Osteocyte (in vitro differentiated cells): Measurements from ENCODE around the gene RFX4. TPM values are rescaled to one million over a fixed set of nuclear protein-coding genes. Genes with fewer than 3 reads are reported as not detected.

Experiments used
- DNase-seq: peaks from one replicate; pipeline ENCODE4 v3.0.0; 2021; ENCODE audit warnings: mixed read lengths; ENCODE audit not compliant: unreplicated experiment; ENCODE audit errors: extremely low spot score
- H3K27ac Mint-ChIP-seq: one replicate; pipeline ENCODE4 v1.8.0; 2021; ENCODE audit warnings: mild to moderate bottlenecking, mixed read lengths; ENCODE audit not compliant: unreplicated experiment
- H3K27me3 Mint-ChIP-seq: one replicate; pipeline ENCODE4 v1.8.0; 2021; ENCODE audit warnings: mixed read lengths; ENCODE audit not compliant: unreplicated experiment
- H3K36me3 Mint-ChIP-seq: one replicate; pipeline ENCODE4 v1.8.0; 2021; ENCODE audit warnings: mixed read lengths; ENCODE audit not compliant: unreplicated experiment
- H3K4me1 Mint-ChIP-seq: one replicate; pipeline ENCODE4 v1.8.0; 2021; ENCODE audit warnings: mixed read lengths; ENCODE audit not compliant: unreplicated experiment
- H3K4me3 Mint-ChIP-seq: one replicate; pipeline ENCODE4 v1.8.0; 2021; ENCODE audit warnings: mild to moderate bottlenecking, moderate library complexity, mixed read lengths; ENCODE audit not compliant: unreplicated experiment
- H3K9me3 Mint-ChIP-seq: one replicate; pipeline ENCODE4 v1.8.0; 2021; ENCODE audit warnings: mixed read lengths; ENCODE audit not compliant: unreplicated experiment
- total RNA-seq: library from RNA; stranded (reverse); gene quantifications from 2 replicates; pipeline ENCODE4 v1.2.1, GENCODE V29; 2021
- TF ChIP-seq, protein P1 (sequence below): fragments of 200-600 bp; sonication (generic); IDR thresholded peaks from 2 replicates; pipeline ENCODE4 v1.5.0; 2021; ENCODE audit warnings: antibody characterized with exemption, mild to moderate bottlenecking, moderate library complexity

Gene RFX4
- total RNA-seq, 1 donor from 2014 or later: not detected

DNA sequence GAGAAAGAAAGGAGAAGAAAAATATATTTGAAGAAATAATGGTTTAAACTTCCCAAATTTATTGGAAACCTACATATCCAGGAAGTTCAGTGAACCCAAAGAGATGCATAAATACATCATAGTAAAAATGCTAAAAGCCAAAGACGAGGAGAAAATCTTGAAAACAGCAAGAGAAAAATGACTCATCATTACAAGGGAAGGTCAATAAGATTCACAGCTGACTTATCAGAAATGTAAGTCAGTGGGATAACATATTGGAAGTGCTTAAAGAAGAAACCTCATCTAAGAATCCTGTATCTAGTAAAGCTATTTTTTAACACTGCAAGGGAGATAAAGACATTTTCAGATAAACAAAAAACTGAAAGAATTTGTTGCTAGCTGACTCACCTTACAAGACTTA, 211.6 kb downstream of the RFX4 start:
- H3K27me3 Mint-ChIP-seq: no peaks in the 10 kb centered on the region
- no peak overlapping the region for H3K4me3 Mint-ChIP-seq
- no peaks in the 10 kb centered on the region for H3K4me1 Mint-ChIP-seq
- peaks cover 6% of the 10 kb centered on the region for H3K9me3 Mint-ChIP-seq
- DNase-seq: no peak
- TF ChIP-seq, protein P1, sequence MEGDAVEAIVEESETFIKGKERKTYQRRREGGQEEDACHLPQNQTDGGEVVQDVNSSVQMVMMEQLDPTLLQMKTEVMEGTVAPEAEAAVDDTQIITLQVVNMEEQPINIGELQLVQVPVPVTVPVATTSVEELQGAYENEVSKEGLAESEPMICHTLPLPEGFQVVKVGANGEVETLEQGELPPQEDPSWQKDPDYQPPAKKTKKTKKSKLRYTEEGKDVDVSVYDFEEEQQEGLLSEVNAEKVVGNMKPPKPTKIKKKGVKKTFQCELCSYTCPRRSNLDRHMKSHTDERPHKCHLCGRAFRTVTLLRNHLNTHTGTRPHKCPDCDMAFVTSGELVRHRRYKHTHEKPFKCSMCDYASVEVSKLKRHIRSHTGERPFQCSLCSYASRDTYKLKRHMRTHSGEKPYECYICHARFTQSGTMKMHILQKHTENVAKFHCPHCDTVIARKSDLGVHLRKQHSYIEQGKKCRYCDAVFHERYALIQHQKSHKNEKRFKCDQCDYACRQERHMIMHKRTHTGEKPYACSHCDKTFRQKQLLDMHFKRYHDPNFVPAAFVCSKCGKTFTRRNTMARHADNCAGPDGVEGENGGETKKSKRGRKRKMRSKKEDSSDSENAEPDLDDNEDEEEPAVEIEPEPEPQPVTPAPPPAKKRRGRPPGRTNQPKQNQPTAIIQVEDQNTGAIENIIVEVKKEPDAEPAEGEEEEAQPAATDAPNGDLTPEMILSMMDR: no peak
- peaks cover 30% of the 10 kb centered on the region for H3K36me3 Mint-ChIP-seq
- no peak overlapping the region for H3K27ac Mint-ChIP-seq

DNA sequence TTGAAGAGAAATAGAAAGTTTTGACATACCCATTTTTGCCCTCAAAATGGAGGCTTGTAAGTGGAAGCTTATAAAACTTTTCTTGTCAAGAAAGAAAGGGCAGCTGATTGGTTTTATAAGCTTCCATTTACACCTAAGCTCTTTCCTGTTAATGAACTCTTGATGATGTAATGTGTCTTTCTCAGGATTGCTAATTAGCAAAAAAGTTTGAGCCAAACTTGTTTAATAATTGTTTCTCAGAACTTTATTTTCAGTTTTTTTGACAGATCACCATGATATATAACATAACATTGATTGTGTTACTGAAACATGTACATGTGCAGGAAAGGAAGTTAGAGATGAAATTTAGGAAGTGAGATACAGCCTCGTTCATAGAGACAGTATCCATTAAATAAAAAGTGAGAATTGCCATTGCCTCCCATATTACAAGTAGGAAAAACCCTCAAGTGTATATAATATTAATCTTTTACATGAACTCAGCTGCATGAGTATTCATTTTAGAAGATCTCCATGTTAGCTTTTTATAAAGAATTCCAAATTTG, 218.4 kb downstream of the RFX4 start:
- Mint-ChIP-seq H3K27me3 (no peaks in the 10 kb centered on the region), H3K4me1 (peaks cover 5% of the 10 kb centered on the region), H3K4me3 (no peak overlapping the region), H3K27ac (no peak overlapping the region), H3K36me3 (peaks cover 16% of the 10 kb centered on the region), H3K9me3 (no peaks in the 10 kb centered on the region)
- TF ChIP-seq, protein P1: no peak
- DNase-seq: no peak

DNA sequence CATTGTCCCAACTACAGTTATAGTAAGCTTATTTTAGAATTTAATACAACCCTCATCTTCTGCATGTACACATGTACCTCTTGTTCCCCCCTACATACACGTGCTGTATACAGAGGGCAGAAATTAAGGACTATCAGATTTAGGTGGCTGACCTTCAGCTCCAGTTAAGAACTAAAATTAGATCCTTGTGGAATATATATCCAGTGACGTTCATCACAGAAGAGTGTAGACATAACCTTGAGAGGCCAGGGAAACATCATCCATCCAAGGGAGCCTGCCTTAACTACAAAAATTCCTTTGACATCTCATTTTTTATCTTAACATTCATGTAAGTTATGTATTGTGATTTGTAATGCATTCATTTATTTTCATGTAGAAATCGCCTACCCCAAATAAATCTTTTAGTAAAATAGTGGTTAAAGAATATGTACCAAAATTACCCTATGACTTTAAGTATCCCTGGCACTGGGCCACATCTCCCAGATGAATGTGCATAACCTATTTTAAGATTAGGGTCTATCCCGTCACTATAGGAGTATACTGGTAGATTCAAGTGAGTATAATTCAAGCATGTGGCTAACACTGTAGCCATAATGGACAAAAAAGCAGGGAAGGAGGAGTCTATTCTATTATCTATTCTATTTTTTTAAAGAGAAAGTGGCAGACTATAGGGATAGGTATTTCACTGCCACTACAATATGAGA, 219.2 kb downstream of the RFX4 start:
- Mint-ChIP-seq H3K4me3 (no peak overlapping the region), H3K4me1 (peaks cover 5% of the 10 kb centered on the region), H3K27me3 (no peaks in the 10 kb centered on the region), H3K36me3 (peaks cover 20% of the 10 kb centered on the region), H3K9me3 (no peaks in the 10 kb centered on the region), H3K27ac (no peak overlapping the region)
- TF ChIP-seq, protein P1: no peak
- DNase-seq: no peak

DNA sequence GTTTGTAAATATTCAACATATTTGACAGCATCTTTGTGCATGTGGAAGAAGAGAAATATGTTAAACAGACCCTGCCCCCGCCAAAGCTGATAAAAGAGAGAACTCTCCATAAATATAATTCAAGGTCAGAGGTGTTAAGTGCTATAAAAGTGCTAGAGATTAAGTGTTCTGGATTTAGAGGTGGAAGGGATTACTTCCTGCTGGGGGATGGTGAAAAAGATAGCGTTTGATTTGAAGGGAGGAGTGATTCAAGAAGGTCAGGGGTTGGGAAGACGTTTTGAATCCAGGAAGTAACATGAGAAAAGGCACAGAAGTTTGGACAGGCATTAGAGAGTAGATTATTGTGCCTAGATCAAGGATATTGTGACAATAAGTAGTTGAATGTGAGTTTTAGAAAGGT, 221.9 kb downstream of the RFX4 start:
- Mint-ChIP-seq H3K4me3 (no peak overlapping the region), H3K36me3 (peaks cover 21% of the 10 kb centered on the region), H3K4me1 (peaks cover 5% of the 10 kb centered on the region), H3K9me3 (no peaks in the 10 kb centered on the region), H3K27ac (no peak overlapping the region), H3K27me3 (no peaks in the 10 kb centered on the region)
- no peak for DNase-seq
- TF ChIP-seq, protein P1: no peak

Other genes with a start within 250 kb of the RFX4 start
- gene POLR3B, start 225.3 kb upstream of the RFX4 start, total RNA-seq: 8.1 and 8.4 TPM in 2 replicates
- gene RIC8B, start 191.7 kb downstream of the RFX4 start, total RNA-seq: 15.0 and 17.0 TPM in 2 replicates